ENCODE data around the gene FOXN3.

DNA sequence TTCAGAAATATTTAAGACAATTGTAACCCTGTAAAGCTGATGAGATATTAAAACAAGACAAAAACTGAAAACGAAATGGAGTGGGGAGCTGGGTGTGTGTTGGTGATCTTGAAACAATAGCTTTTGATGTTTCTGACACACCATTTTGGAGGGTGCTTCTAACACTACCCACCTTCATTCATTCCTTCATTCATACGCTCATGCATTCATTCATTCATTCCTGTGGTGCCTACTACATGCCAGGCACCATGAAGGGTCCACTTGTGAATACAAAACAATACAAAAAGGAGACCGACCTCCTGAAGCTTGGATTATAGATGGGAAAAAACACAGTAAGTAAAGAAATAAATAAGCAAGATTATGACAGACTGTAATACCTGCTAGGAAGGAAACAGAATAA is 60.5 kb downstream of the FOXN3 start:
- TF ChIP-seq POLR2AphosphoS5 (IDR thresholded peaks at IDR 0.05; ENCODE audit: low read depth) (no peak), NANOG (IDR thresholded peaks at IDR 0.05; ENCODE audit: borderline replicate concordance) (no peak), EZH2 (IDR thresholded peaks at IDR 0.05; ENCODE audit: low read depth, unreplicated experiment) (no peak), EZH2phosphoT487 (IDR thresholded peaks at IDR 0.05; ENCODE audit: unreplicated experiment) (no peak), JUNB (IDR thresholded peaks at IDR 0.05; ENCODE audit: unreplicated experiment) (no peak), ZNF114 (CRISPR knock-in tag; IDR thresholded peaks at IDR 0.05) (no peak), STAT1 (IDR thresholded peaks at IDR 0.05; ENCODE audit: unreplicated experiment) (no peak), CREB1 (CRISPR knock-in tag; IDR thresholded peaks at IDR 0.05; ENCODE audit: low read depth) (no peak)
- TF ChIP-seq, protein P1, sequence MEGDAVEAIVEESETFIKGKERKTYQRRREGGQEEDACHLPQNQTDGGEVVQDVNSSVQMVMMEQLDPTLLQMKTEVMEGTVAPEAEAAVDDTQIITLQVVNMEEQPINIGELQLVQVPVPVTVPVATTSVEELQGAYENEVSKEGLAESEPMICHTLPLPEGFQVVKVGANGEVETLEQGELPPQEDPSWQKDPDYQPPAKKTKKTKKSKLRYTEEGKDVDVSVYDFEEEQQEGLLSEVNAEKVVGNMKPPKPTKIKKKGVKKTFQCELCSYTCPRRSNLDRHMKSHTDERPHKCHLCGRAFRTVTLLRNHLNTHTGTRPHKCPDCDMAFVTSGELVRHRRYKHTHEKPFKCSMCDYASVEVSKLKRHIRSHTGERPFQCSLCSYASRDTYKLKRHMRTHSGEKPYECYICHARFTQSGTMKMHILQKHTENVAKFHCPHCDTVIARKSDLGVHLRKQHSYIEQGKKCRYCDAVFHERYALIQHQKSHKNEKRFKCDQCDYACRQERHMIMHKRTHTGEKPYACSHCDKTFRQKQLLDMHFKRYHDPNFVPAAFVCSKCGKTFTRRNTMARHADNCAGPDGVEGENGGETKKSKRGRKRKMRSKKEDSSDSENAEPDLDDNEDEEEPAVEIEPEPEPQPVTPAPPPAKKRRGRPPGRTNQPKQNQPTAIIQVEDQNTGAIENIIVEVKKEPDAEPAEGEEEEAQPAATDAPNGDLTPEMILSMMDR (conservative IDR thresholded peaks at IDR 0.05; ENCODE audit: low read depth in 2 of 2): no peak
- TF ChIP-seq, protein P2, sequence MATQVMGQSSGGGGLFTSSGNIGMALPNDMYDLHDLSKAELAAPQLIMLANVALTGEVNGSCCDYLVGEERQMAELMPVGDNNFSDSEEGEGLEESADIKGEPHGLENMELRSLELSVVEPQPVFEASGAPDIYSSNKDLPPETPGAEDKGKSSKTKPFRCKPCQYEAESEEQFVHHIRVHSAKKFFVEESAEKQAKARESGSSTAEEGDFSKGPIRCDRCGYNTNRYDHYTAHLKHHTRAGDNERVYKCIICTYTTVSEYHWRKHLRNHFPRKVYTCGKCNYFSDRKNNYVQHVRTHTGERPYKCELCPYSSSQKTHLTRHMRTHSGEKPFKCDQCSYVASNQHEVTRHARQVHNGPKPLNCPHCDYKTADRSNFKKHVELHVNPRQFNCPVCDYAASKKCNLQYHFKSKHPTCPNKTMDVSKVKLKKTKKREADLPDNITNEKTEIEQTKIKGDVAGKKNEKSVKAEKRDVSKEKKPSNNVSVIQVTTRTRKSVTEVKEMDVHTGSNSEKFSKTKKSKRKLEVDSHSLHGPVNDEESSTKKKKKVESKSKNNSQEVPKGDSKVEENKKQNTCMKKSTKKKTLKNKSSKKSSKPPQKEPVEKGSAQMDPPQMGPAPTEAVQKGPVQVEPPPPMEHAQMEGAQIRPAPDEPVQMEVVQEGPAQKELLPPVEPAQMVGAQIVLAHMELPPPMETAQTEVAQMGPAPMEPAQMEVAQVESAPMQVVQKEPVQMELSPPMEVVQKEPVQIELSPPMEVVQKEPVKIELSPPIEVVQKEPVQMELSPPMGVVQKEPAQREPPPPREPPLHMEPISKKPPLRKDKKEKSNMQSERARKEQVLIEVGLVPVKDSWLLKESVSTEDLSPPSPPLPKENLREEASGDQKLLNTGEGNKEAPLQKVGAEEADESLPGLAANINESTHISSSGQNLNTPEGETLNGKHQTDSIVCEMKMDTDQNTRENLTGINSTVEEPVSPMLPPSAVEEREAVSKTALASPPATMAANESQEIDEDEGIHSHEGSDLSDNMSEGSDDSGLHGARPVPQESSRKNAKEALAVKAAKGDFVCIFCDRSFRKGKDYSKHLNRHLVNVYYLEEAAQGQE (IDR thresholded peaks at IDR 0.05; ENCODE audit: unreplicated experiment): no peak
- TF ChIP-seq, protein P3, sequence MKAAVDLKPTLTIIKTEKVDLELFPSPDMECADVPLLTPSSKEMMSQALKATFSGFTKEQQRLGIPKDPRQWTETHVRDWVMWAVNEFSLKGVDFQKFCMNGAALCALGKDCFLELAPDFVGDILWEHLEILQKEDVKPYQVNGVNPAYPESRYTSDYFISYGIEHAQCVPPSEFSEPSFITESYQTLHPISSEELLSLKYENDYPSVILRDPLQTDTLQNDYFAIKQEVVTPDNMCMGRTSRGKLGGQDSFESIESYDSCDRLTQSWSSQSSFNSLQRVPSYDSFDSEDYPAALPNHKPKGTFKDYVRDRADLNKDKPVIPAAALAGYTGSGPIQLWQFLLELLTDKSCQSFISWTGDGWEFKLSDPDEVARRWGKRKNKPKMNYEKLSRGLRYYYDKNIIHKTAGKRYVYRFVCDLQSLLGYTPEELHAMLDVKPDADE (IDR thresholded peaks at IDR 0.05): no peak
- TF ChIP-seq, protein P4, sequence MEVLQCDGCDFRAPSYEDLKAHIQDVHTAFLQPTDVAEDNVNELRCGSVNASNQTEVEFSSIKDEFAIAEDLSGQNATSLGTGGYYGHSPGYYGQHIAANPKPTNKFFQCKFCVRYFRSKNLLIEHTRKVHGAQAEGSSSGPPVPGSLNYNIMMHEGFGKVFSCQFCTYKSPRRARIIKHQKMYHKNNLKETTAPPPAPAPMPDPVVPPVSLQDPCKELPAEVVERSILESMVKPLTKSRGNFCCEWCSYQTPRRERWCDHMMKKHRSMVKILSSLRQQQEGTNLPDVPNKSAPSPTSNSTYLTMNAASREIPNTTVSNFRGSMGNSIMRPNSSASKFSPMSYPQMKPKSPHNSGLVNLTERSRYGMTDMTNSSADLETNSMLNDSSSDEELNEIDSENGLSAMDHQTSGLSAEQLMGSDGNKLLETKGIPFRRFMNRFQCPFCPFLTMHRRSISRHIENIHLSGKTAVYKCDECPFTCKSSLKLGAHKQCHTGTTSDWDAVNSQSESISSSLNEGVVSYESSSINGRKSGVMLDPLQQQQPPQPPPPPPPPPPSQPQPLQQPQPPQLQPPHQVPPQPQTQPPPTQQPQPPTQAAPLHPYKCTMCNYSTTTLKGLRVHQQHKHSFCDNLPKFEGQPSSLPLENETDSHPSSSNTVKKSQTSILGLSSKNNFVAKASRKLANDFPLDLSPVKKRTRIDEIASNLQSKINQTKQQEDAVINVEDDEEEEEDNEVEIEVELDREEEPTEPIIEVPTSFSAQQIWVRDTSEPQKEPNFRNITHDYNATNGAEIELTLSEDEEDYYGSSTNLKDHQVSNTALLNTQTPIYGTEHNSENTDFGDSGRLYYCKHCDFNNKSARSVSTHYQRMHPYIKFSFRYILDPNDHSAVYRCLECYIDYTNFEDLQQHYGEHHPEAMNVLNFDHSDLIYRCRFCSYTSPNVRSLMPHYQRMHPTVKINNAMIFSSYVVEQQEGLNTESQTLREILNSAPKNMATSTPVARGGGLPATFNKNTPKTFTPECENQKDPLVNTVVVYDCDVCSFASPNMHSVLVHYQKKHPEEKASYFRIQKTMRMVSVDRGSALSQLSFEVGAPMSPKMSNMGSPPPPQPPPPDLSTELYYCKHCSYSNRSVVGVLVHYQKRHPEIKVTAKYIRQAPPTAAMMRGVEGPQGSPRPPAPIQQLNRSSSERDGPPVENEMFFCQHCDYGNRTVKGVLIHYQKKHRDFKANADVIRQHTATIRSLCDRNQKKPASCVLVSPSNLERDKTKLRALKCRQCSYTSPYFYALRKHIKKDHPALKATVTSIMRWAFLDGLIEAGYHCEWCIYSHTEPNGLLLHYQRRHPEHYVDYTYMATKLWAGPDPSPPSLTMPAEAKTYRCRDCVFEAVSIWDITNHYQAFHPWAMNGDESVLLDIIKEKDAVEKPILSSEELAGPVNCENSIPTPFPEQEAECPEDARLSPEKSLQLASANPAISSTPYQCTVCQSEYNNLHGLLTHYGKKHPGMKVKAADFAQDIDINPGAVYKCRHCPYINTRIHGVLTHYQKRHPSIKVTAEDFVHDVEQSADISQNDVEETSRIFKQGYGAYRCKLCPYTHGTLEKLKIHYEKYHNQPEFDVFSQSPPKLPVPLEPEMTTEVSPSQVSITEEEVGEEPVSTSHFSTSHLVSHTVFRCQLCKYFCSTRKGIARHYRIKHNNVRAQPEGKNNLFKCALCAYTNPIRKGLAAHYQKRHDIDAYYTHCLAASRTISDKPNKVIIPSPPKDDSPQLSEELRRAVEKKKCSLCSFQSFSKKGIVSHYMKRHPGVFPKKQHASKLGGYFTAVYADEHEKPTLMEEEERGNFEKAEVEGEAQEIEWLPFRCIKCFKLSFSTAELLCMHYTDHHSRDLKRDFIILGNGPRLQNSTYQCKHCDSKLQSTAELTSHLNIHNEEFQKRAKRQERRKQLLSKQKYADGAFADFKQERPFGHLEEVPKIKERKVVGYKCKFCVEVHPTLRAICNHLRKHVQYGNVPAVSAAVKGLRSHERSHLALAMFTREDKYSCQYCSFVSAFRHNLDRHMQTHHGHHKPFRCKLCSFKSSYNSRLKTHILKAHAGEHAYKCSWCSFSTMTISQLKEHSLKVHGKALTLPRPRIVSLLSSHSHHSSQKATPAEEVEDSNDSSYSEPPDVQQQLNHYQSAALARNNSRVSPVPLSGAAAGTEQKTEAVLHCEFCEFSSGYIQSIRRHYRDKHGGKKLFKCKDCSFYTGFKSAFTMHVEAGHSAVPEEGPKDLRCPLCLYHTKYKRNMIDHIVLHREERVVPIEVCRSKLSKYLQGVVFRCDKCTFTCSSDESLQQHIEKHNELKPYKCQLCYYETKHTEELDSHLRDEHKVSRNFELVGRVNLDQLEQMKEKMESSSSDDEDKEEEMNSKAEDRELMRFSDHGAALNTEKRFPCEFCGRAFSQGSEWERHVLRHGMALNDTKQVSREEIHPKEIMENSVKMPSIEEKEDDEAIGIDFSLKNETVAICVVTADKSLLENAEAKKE (CRISPR knock-in tag; IDR thresholded peaks at IDR 0.05): no peak

All from GM23338 (cell line).